ENCODE measurements around the gene SNRPD2. TPM values are rescaled to one million over a fixed set of nuclear protein-coding genes. Genes with fewer than 3 reads are reported as not detected.

SNRPD2 gene
- total and polyA plus RNA-seq, 2 of the 8 experiments (the other 6 are each of a cell fraction or from before 2014, with no cell fraction given): 645 to 759 TPM

GRCh38 chr19:45659096-45659729, 32.5 kb downstream of the SNRPD2 start (continued):
- TF ChIP-seq, protein P1, sequence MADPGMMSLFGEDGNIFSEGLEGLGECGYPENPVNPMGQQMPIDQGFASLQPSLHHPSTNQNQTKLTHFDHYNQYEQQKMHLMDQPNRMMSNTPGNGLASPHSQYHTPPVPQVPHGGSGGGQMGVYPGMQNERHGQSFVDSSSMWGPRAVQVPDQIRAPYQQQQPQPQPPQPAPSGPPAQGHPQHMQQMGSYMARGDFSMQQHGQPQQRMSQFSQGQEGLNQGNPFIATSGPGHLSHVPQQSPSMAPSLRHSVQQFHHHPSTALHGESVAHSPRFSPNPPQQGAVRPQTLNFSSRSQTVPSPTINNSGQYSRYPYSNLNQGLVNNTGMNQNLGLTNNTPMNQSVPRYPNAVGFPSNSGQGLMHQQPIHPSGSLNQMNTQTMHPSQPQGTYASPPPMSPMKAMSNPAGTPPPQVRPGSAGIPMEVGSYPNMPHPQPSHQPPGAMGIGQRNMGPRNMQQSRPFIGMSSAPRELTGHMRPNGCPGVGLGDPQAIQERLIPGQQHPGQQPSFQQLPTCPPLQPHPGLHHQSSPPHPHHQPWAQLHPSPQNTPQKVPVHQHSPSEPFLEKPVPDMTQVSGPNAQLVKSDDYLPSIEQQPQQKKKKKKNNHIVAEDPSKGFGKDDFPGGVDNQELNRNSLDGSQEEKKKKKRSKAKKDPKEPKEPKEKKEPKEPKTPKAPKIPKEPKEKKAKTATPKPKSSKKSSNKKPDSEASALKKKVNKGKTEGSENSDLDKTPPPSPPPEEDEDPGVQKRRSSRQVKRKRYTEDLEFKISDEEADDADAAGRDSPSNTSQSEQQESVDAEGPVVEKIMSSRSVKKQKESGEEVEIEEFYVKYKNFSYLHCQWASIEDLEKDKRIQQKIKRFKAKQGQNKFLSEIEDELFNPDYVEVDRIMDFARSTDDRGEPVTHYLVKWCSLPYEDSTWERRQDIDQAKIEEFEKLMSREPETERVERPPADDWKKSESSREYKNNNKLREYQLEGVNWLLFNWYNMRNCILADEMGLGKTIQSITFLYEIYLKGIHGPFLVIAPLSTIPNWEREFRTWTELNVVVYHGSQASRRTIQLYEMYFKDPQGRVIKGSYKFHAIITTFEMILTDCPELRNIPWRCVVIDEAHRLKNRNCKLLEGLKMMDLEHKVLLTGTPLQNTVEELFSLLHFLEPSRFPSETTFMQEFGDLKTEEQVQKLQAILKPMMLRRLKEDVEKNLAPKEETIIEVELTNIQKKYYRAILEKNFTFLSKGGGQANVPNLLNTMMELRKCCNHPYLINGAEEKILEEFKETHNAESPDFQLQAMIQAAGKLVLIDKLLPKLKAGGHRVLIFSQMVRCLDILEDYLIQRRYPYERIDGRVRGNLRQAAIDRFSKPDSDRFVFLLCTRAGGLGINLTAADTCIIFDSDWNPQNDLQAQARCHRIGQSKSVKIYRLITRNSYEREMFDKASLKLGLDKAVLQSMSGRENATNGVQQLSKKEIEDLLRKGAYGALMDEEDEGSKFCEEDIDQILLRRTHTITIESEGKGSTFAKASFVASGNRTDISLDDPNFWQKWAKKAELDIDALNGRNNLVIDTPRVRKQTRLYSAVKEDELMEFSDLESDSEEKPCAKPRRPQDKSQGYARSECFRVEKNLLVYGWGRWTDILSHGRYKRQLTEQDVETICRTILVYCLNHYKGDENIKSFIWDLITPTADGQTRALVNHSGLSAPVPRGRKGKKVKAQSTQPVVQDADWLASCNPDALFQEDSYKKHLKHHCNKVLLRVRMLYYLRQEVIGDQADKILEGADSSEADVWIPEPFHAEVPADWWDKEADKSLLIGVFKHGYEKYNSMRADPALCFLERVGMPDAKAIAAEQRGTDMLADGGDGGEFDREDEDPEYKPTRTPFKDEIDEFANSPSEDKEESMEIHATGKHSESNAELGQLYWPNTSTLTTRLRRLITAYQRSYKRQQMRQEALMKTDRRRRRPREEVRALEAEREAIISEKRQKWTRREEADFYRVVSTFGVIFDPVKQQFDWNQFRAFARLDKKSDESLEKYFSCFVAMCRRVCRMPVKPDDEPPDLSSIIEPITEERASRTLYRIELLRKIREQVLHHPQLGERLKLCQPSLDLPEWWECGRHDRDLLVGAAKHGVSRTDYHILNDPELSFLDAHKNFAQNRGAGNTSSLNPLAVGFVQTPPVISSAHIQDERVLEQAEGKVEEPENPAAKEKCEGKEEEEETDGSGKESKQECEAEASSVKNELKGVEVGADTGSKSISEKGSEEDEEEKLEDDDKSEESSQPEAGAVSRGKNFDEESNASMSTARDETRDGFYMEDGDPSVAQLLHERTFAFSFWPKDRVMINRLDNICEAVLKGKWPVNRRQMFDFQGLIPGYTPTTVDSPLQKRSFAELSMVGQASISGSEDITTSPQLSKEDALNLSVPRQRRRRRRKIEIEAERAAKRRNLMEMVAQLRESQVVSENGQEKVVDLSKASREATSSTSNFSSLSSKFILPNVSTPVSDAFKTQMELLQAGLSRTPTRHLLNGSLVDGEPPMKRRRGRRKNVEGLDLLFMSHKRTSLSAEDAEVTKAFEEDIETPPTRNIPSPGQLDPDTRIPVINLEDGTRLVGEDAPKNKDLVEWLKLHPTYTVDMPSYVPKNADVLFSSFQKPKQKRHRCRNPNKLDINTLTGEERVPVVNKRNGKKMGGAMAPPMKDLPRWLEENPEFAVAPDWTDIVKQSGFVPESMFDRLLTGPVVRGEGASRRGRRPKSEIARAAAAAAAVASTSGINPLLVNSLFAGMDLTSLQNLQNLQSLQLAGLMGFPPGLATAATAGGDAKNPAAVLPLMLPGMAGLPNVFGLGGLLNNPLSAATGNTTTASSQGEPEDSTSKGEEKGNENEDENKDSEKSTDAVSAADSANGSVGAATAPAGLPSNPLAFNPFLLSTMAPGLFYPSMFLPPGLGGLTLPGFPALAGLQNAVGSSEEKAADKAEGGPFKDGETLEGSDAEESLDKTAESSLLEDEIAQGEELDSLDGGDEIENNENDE (IDR thresholded peaks at IDR 0.05; ENCODE audit: insufficient replicate concordance, low read length): no peak
- no peak for TF ChIP-seq TAF1 (IDR thresholded peaks at IDR 0.05; ENCODE audit: low read depth, low read length)
- no peak for TF ChIP-seq SP1 (IDR thresholded peaks at IDR 0.05; ENCODE audit: low read depth, low read length)
- no peak for TF ChIP-seq CTBP2 (IDR thresholded peaks at IDR 0.05; ENCODE audit: borderline replicate concordance, insufficient read depth, insufficient read length, low read length)
- TF ChIP-seq ZNF274 (IDR thresholded peaks at IDR 0.05; ENCODE audit: borderline replicate concordance, extremely low read depth, low read length): no peak
- no peak for TF ChIP-seq CBX8 (IDR thresholded peaks at IDR 0.05; ENCODE audit: borderline replicate concordance, low read depth, low read length)
- TF ChIP-seq, protein P2, sequence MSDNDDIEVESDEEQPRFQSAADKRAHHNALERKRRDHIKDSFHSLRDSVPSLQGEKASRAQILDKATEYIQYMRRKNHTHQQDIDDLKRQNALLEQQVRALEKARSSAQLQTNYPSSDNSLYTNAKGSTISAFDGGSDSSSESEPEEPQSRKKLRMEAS (IDR thresholded peaks at IDR 0.05): no peak
- no peak for TF ChIP-seq GABPA (IDR thresholded peaks at IDR 0.05; ENCODE audit: borderline replicate concordance, insufficient read depth, low read length)
- no peak for TF ChIP-seq KDM4A (IDR thresholded peaks at IDR 0.05; ENCODE audit: low read depth, low read length, severe bottlenecking)
- no peak for TF ChIP-seq POLR2AphosphoS5 (IDR thresholded peaks at IDR 0.05; ENCODE audit: low read depth, low read length)

Data from H1 (cell line).